ENCODE data around the gene FOXC2. TPM values are rescaled to one million over a fixed set of nuclear protein-coding genes. Genes with fewer than 3 reads are reported as not detected.

Gene FOXC2
- total RNA-seq, 4 donors from 2014 or later = 0.09 to 0.57 (median 0.40) TPM

- TF ChIP-seq CTCF (IDR thresholded peaks at IDR 0.05) = no peak
- no peak for DNase-seq
- H3K9me3 ChIP-seq = no peaks in the 10 kb centered on the region
- H3K36me3 ChIP-seq = no peaks in the 10 kb centered on the region
- intact Hi-C loops (cut with DNase I) = loop anchor here (10.0 kb wide), 1 partner anchor 720 kb away; no protein-coding TSS in a partner anchor
- peaks cover 4 to 41% (median 8%) of the 10 kb centered on the region in 3 donors for H3K4me1 ChIP-seq
- H3K27ac ChIP-seq = no peak overlapping the region
- 60 to 63% methylated on average over 15 of the region's 16 CpGs for WGBS, 2 donors
- H3K4me3 ChIP-seq = no peak overlapping the region
- peaks cover 22 to 94% (median 32%) of the 10 kb centered on the region in 4 donors for H3K27me3 ChIP-seq
Measured at GRCh38 chr16:86565181-86565631, 1.4 kb upstream of the FOXC2 start.

GRCh38 chr16:86565644-86566511 lies 751 bp upstream of the FOXC2 start:
- intact Hi-C loops (cut with DNase I) = loop anchor here (10.0 kb wide), 1 partner anchor 719 kb away; no protein-coding TSS in a partner anchor
- Histone ChIP-seq H3K27ac (no peak overlapping the region), H3K36me3 (no peaks in the 10 kb centered on the region), H3K4me1 (peaks cover 4 to 41% (median 8%) of the 10 kb centered on the region in 3 donors), H3K27me3 (peaks cover 22 to 94% (median 33%) of the 10 kb centered on the region in 4 donors), H3K4me3 (peak overlapping the region in 3 of 4 donors; percentile 23 to 62 (median 43)), H3K9me3 (no peaks in the 10 kb centered on the region)
- WGBS, 2 donors = 18 to 22% methylated on average over 27 to 50 of the region's 53 CpGs
- TF ChIP-seq POLR2A (IDR thresholded peaks at IDR 0.05) (no peak), CTCF (IDR thresholded peaks at IDR 0.05) (no peak)
- DNase-seq = no peak

- H3K4me1 ChIP-seq = peaks cover 4 to 41% (median 8%) of the 10 kb centered on the region in 3 donors
- H3K9me3 ChIP-seq = no peaks in the 10 kb centered on the region
- H3K4me3 ChIP-seq = peak overlapping the region; percentile 12 to 62 (median 33)
- peaks cover 22 to 94% (median 35%) of the 10 kb centered on the region in 4 donors for H3K27me3 ChIP-seq
- no CpG with 5 or more reads among the region's 88 CpGs for WGBS, 2 donors
- no peak for DNase-seq
- no peak for TF ChIP-seq POLR2A (IDR thresholded peaks at IDR 0.05)
- TF ChIP-seq CTCF (IDR thresholded peaks at IDR 0.05) = no peak
- H3K27ac ChIP-seq = peak overlapping the region; percentile 24 to 79 (median 46)
- intact Hi-C loops (cut with DNase I) = loop anchor here (10.0 kb wide), 1 partner anchor 718 kb away; no protein-coding TSS in a partner anchor
- H3K36me3 ChIP-seq = no peaks in the 10 kb centered on the region
Measured at GRCh38 chr16:86566966-86567700, 504 bp downstream of the FOXC2 start.

GRCh38 chr16:86567701-86568581 lies 1.3 kb downstream of the FOXC2 start:
- H3K36me3 ChIP-seq = no peaks in the 10 kb centered on the region
- no peaks in the 10 kb centered on the region for H3K9me3 ChIP-seq
- DNase-seq = no peak
- intact Hi-C loops (cut with DNase I) = loop anchor here (10.0 kb wide), 1 partner anchor 717 kb away; no protein-coding TSS in a partner anchor
- no peak for TF ChIP-seq CTCF (IDR thresholded peaks at IDR 0.05)
- no peak for TF ChIP-seq POLR2A (IDR thresholded peaks at IDR 0.05)
- H3K4me3 ChIP-seq = peak overlapping the region in 3 of 4 donors; percentile 23 to 62 (median 43)
- peaks cover 4 to 41% (median 8%) of the 10 kb centered on the region in 3 donors for H3K4me1 ChIP-seq
- 0 to 2% methylated on average over 10 to 11 of the region's 116 CpGs for WGBS, 2 donors
- peaks cover 22 to 97% (median 35%) of the 10 kb centered on the region in 4 donors for H3K27me3 ChIP-seq
- peak overlapping the region in 3 of 4 donors; percentile 24 to 79 (median 68) for H3K27ac ChIP-seq

Data from esophagus squamous epithelium (tissue), 5 donors.